Parathyroid adenoma (tissue), 2 donors: ENCODE data around the gene XXYLT1.

Experiments used
- H2AFZ ChIP-seq: fragments of 300-600 bp; sonication (generic); one replicate; pipeline ENCODE4 v1.7.0; 2017; ENCODE audit warnings: antibody characterized with exemption, mild to moderate bottlenecking
- H3K27ac ChIP-seq: fragments of 300-600 bp; sonication (generic); one replicate; pipeline ENCODE4 v1.7.0; 2017
- H3K27me3 ChIP-seq: fragments of 300-600 bp; sonication (generic); one replicate; pipeline ENCODE4 v1.7.0; 2017; ENCODE audit warnings: low read length; ENCODE audit not compliant: control insufficient read depth, insufficient read depth
- H3K36me3 ChIP-seq: fragments of 300-600 bp; sonication (generic); one replicate; pipeline ENCODE4 v1.7.0; 2017; ENCODE audit warnings: low read length; ENCODE audit not compliant: control insufficient read depth, insufficient read depth
- H3K4me1 ChIP-seq: fragments of 300-600 bp; sonication (generic); one replicate; pipeline ENCODE4 v1.7.0; 2017; ENCODE audit warnings: control low read depth
- H3K4me2 ChIP-seq: fragments of 300-600 bp; sonication (generic); one replicate; pipeline ENCODE4 v1.7.0; 2017; ENCODE audit warnings: low read length
- H3K4me3 ChIP-seq: fragments of 300-600 bp; sonication (generic); one replicate; pipeline ENCODE4 v1.7.0; 2017; ENCODE audit warnings: low read depth, low read length
- H3K79me2 ChIP-seq: fragments of 300-600 bp; sonication (generic); one replicate; pipeline ENCODE4 v1.7.0; 2017; ENCODE audit warnings: control low read depth
- H3K9ac ChIP-seq: fragments of 300-600 bp; sonication (generic); one replicate; pipeline ENCODE4 v1.7.0; 2017; ENCODE audit warnings: mild to moderate bottlenecking
- H3K9me3 ChIP-seq: fragments of 300-600 bp; sonication (generic); one replicate; pipeline ENCODE4 v1.7.0; 2017; ENCODE audit warnings: low read length; ENCODE audit not compliant: control insufficient read depth
- TF ChIP-seq, protein P1 (sequence below): fragments of 300-600 bp; sonication (generic); IDR thresholded peaks from one replicate; pipeline ENCODE4 v1.7.0; 2017; ENCODE audit warnings: antibody characterized with exemption, mild to moderate bottlenecking
- donor health status: primary hyperparathyroidism.

The XXYLT1 gene

DNA sequence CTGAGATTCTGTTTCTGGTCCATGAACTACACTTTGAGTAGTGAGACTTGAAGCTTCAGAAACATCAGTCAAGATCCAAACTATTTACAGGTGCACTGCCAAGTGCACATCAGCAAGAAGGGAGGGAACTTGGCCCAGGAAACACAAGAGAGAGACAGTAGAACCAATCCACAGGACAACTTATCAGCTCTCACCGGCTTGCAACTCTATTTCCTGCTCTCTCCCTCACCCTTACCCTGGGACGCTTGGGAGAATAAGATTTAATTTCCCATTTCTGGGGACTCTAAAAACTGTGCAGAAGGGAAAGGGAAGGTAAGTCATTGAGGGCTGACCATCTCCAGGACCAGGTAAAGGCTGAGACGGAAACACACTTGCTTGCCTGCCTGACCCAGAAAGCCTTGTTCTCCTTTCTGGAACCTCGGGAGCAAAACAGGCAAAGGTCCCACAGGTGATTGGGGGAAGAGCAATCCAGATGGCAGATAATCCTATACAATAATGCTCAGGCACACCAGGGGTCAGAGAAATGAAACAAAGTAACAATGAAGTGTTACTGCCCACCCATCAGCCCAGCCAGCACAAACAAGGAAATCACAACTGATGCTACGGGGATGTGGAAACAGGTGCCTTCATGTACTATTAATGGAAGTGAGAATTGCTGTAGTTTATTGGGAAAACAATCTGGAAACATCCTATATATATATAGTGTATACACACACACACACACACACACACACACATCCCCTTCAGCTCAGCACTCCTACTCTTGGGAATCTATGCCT is 154.4 kb downstream of the XXYLT1 start:
- Histone ChIP-seq H2AFZ (no peak overlapping the region), H3K27ac (no peak overlapping the region), H3K9me3 (no peaks in the 10 kb centered on the region), H3K27me3 (no peaks in the 10 kb centered on the region), H3K79me2 (peaks cover 2% of the 10 kb centered on the region), H3K4me3 (no peak overlapping the region), H3K36me3 (no peaks in the 10 kb centered on the region), H3K9ac (no peak overlapping the region), H3K4me2 (no peak overlapping the region), H3K4me1 (no peaks in the 10 kb centered on the region)
- TF ChIP-seq, protein P1, sequence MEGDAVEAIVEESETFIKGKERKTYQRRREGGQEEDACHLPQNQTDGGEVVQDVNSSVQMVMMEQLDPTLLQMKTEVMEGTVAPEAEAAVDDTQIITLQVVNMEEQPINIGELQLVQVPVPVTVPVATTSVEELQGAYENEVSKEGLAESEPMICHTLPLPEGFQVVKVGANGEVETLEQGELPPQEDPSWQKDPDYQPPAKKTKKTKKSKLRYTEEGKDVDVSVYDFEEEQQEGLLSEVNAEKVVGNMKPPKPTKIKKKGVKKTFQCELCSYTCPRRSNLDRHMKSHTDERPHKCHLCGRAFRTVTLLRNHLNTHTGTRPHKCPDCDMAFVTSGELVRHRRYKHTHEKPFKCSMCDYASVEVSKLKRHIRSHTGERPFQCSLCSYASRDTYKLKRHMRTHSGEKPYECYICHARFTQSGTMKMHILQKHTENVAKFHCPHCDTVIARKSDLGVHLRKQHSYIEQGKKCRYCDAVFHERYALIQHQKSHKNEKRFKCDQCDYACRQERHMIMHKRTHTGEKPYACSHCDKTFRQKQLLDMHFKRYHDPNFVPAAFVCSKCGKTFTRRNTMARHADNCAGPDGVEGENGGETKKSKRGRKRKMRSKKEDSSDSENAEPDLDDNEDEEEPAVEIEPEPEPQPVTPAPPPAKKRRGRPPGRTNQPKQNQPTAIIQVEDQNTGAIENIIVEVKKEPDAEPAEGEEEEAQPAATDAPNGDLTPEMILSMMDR: no peak

DNA sequence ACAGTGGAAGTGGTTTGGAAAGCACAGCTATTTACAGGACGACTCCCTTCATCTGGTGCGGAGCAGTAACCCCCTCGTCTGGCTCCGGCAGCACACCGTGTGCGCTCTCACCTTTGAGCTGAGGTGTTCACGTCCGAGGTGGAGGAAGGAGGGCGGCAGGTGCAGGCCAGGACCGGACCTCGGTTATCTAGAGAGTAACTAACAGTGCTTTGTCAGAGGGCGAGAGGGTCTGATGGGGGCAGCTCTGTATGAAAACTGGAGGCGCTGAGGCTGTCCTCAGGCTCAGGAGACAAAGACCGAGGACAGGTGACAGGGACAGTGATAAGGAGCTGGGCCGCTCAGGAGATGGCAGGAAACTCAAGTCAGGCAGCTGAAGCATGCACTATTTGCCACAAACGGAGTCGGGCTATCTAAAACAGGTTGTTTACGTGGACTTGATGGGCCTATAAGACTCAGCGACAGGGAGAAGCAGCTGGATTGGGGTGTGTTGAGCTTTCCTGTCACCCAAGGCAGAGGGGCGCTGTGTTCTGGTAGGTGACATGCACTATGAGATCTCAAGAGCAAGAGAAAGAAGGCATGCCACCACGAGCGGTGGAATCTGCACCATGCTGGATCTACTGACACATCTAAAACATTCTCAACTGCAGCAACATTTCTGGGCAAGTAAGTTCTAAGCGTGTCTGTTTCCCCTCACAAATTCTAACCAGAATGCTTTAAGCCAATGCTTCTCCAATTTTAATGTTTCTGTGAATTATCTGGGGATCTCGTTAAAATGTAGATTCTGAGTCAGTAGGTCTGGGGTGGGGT is 155.2 kb downstream of the XXYLT1 start:
- Histone ChIP-seq H3K4me3 (no peak overlapping the region), H3K36me3 (no peaks in the 10 kb centered on the region), H3K4me1 (no peaks in the 10 kb centered on the region), H3K9me3 (no peaks in the 10 kb centered on the region), H3K79me2 (no peaks in the 10 kb centered on the region), H3K27me3 (no peaks in the 10 kb centered on the region), H2AFZ (no peak overlapping the region), H3K27ac (no peak overlapping the region), H3K4me2 (no peak overlapping the region), H3K9ac (no peak overlapping the region)
- TF ChIP-seq, protein P1: no peak

GRCh38 chr3:195114786-195115599 is 156.0 kb downstream of the XXYLT1 start:
- Histone ChIP-seq H2AFZ (no peak overlapping the region), H3K27ac (no peak overlapping the region), H3K4me1 (no peaks in the 10 kb centered on the region), H3K4me3 (no peak overlapping the region), H3K4me2 (no peak overlapping the region), H3K79me2 (no peaks in the 10 kb centered on the region), H3K36me3 (no peaks in the 10 kb centered on the region), H3K27me3 (no peaks in the 10 kb centered on the region), H3K9ac (no peak overlapping the region), H3K9me3 (no peaks in the 10 kb centered on the region)
- TF ChIP-seq, protein P1: no peak

DNA sequence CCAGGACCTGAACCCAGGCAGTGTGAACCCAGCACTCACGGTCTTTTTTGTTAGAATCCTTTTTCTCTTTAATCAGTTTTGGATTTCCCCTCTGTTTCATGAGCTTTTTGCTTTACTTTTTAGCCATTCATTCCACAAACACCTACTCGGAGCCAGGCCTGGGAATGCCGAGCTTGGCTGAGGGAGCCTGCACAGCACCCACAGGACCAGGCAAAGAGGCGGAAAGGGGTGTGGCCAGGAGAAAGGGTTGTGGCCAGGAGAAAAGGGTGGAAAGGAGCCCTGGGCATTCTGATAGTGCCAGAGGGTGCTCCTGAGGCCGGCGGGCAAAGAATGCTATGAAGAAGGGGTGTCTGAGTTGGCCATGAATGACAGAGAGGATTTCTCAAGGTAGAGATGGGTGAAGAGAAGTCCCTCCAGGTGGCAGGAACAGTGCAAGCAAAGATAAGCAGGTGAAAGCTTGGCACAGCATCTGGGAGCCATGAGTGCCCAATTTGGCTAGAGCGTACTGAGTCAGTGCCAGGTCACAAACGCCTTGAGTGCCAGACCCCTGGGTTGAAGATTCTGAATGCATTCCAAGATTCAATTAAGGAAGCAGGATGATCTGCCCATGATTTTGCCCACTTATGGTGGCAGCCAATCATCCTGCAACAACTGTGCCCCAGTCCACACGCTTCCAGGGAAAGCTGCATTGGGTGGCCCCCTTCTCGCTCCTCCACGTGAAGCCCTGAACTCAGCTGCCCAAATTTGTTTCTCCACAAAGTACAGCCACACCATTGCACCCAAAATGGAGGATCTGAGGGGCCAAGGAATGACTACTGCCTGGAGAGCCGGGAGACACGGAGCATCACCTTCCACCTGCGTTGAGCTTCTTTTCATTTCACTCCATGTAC is 157.2 kb downstream of the XXYLT1 start:
- H3K4me2 ChIP-seq: no peak overlapping the region
- no peaks in the 10 kb centered on the region for H3K79me2 ChIP-seq
- H3K4me1 ChIP-seq: no peaks in the 10 kb centered on the region
- no peak overlapping the region for H3K4me3 ChIP-seq
- no peaks in the 10 kb centered on the region for H3K36me3 ChIP-seq
- H3K27ac ChIP-seq: no peak overlapping the region
- no peaks in the 10 kb centered on the region for H3K27me3 ChIP-seq
- H3K9ac ChIP-seq: no peak overlapping the region
- TF ChIP-seq, protein P1: no peak
- no peaks in the 10 kb centered on the region for H3K9me3 ChIP-seq
- H2AFZ ChIP-seq: no peak overlapping the region
